Left lung (tissue), 10 donors: ENCODE data around the gene LSM3. TPM values are rescaled to one million over a fixed set of nuclear protein-coding genes. Genes with fewer than 3 reads are reported as not detected.

Experiments
- ATAC-seq: fragments of 200-7000 bp; cut with Tn5 transposase; one replicate; pipeline ENCODE4 v1.9.1; 2020; ENCODE audit warnings: moderate library complexity
- DNase-seq, 4 donors: peaks; one replicate each; pipeline ENCODE4 v3.0.0-alpha.2; 2013 to 2020
- H3K27ac ChIP-seq, 2 donors: fragments of 200-600 bp; sonication (generic) in 1 of 2; one replicate each; pipeline versions ENCODE4 v1.5.0 to v1.8.0; 2020 to 2021
- H3K27me3 ChIP-seq, 2 donors: fragments of 200-600 bp; sonication (generic) in 1 of 2; one replicate each; pipeline versions ENCODE4 v1.5.0 to v1.8.0; 2020 to 2021
- H3K36me3 ChIP-seq, 2 donors: fragments of 200-600 bp; sonication (generic) in 1 of 2; one replicate each; pipeline versions ENCODE4 v1.5.0 to v1.8.0; 2020 to 2021
- H3K4me1 ChIP-seq, 2 donors: fragments of 200-600 bp; one replicate each; pipeline ENCODE4 v1.8.0; 2021
- H3K4me3 ChIP-seq, 2 donors: fragments of 200-600 bp; sonication (generic) in 1 of 2; one replicate each; pipeline versions ENCODE4 v1.5.0 to v1.8.0; 2020 to 2021; ENCODE audit warnings: mild to moderate bottlenecking in 1 of 2
- H3K9me3 ChIP-seq, 2 donors: fragments of 200-600 bp; sonication (generic) in 1 of 2; one replicate each; pipeline versions ENCODE4 v1.5.0 to v1.8.0; 2020 to 2021
- intact Hi-C, 2 donors: fragments of 100-400 bp; cut with DNase I; formaldehyde crosslinking; loops; one replicate each; pipeline versions ENCODE4 v1.11.2 to v1.14.2; 2022
- polyA plus RNA-seq, 6 donors: library from polyadenylated mRNA; unstranded; fragments of 120-200 nt; gene quantifications; one replicate each; pipeline ENCODE4 v1.2.1, GENCODE V29; 2013; ENCODE audit not compliant: insufficient read length in 6 of 6
- total RNA-seq, 2 donors: library from RNA; stranded (reverse); fragmentation: NEBNext Ultra II Directional; extraction: Animal tissue kit (Norgen Biotek cat#: 25700); gene quantifications; one replicate each; pipeline ENCODE4 v1.2.1, GENCODE V29; 2021
- TF ChIP-seq, protein P1 (sequence below), 2 donors: fragments of 200-600 bp; sonication (generic) in 1 of 2; IDR thresholded peaks; one replicate each; pipeline versions ENCODE4 v1.5.0 to v1.8.0; 2021; ENCODE audit warnings: antibody characterized with exemption in 2 of 2
- donor health status: DM: no; HTN: yes; CAD: no.
- donor health status: DM: no; HTN: no; CAD: no.

Gene LSM3
- total and polyA plus RNA-seq, 8 donors = 10.6 to 16.5 (median 15.2) TPM

DNA sequence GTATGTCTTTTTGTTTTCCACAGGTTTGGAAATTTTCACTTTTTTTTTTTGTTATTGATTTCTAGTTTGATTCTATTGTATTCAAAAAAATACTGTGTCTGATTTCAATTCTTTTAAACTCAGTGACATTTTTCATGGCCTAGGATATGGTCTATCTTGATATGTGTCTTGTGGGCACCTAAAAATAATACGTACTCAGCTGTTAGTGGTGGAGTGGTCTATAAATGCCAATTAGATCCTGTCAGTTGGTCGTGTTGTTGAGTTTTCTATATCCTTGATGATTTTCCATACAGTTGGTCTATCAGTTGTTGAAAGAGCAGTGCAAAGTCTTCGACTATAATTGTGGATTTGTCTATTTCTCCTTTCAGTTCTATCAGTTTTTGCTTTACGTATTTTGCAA lies 61.7 kb downstream of the LSM3 start:
- ATAC-seq (no peak), DNase-seq (no peak)
- H3K36me3 ChIP-seq = no peaks in the 10 kb centered on the region
- TF ChIP-seq, protein P1, sequence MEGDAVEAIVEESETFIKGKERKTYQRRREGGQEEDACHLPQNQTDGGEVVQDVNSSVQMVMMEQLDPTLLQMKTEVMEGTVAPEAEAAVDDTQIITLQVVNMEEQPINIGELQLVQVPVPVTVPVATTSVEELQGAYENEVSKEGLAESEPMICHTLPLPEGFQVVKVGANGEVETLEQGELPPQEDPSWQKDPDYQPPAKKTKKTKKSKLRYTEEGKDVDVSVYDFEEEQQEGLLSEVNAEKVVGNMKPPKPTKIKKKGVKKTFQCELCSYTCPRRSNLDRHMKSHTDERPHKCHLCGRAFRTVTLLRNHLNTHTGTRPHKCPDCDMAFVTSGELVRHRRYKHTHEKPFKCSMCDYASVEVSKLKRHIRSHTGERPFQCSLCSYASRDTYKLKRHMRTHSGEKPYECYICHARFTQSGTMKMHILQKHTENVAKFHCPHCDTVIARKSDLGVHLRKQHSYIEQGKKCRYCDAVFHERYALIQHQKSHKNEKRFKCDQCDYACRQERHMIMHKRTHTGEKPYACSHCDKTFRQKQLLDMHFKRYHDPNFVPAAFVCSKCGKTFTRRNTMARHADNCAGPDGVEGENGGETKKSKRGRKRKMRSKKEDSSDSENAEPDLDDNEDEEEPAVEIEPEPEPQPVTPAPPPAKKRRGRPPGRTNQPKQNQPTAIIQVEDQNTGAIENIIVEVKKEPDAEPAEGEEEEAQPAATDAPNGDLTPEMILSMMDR (IDR thresholded peaks at IDR 0.05) = no peak
- intact Hi-C loops = no loop called here
- H3K9me3 ChIP-seq = no peaks in the 10 kb centered on the region
- H3K4me1 ChIP-seq = peaks cover 0 to 6% of the 10 kb centered on the region in 2 donors
- H3K27ac ChIP-seq = no peak overlapping the region
- no peaks in the 10 kb centered on the region for H3K27me3 ChIP-seq
- no peak overlapping the region for H3K4me3 ChIP-seq

- Histone ChIP-seq H3K4me1 (no peaks in the 10 kb centered on the region), H3K27ac (no peak overlapping the region), H3K9me3 (no peaks in the 10 kb centered on the region), H3K4me3 (no peak overlapping the region), H3K27me3 (no peaks in the 10 kb centered on the region), H3K36me3 (no peaks in the 10 kb centered on the region)
- TF ChIP-seq, protein P1 (IDR thresholded peaks at IDR 0.05) = no peak
- intact Hi-C loops = no loop called here
- ATAC-seq (no peak), DNase-seq (no peak)
Measured at GRCh38 chr3:14241716-14242115, 63.1 kb downstream of the LSM3 start.

DNA sequence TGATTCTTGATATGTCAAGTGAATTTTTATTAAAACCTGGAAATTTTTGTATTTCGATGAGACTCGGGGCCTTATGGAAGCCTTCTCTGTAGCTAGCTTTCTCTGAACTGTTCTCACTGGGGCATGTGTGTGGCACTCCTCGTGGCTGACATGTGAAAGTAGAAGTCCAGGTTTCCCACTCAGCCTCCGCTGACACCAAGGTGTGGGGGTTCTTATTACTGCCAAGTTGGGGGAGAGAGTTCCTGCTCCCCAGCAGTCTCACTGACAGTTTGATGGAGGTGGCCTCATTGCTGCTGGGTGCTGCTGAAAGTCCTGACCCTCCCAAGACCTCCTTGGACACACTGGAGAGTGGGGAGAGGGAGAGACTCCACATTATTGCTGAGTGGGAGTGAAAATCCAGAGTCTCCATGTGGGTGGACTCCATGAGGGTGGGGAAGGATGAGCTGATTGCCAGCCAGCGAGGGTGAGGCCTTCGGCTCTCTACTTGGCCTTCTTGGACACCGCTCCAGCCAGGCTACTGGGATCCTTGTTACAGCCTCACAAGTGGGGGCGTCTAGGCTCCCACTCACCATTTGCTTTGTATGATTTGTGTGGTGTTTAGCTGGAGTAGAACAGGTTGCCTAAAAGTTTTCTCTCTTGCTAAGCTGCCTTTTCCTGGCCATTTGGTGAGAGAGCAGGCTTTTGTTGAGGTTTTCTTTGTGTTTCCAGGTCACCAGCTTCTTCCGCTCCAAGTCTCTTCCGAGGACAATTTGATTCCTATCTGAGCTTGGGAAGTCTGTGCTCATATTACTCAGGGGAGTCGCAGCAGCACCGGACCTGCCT lies 64.1 kb downstream of the LSM3 start:
- no peaks in the 10 kb centered on the region for H3K4me1 ChIP-seq
- TF ChIP-seq, protein P1 (IDR thresholded peaks at IDR 0.05) = no peak
- no peak for ATAC-seq
- no peaks in the 10 kb centered on the region for H3K36me3 ChIP-seq
- H3K4me3 ChIP-seq = no peak overlapping the region
- no peak for DNase-seq
- H3K9me3 ChIP-seq = no peaks in the 10 kb centered on the region
- H3K27ac ChIP-seq = no peak overlapping the region
- intact Hi-C loops = no loop called here
- no peaks in the 10 kb centered on the region for H3K27me3 ChIP-seq

DNA sequence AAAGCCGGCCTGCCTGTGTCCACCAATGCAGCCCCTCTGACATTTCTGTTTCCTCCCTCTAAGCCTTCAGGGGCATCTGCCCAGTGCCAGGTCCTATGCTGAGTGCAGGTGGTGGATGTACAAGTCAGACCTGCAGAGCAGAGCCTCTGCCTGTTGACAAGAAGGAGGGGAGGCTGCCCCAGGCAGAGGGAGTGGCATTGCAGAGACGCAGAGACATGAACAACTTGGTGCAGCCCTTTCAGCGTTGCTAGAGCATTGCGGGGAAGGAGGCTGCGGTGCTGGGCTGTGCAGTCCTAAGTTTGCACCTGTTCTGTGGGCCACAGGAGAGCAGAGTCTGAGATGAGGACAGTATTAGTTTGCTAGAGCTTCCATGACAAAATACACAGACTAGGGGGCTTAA lies 65.2 kb downstream of the LSM3 start:
- H3K4me1 ChIP-seq = no peaks in the 10 kb centered on the region
- DNase-seq = no peak
- no peak overlapping the region for H3K27ac ChIP-seq
- no peak for ATAC-seq
- H3K4me3 ChIP-seq = no peak overlapping the region
- intact Hi-C loops = no loop called here
- TF ChIP-seq, protein P1 (IDR thresholded peaks at IDR 0.05) = no peak
- H3K36me3 ChIP-seq = no peaks in the 10 kb centered on the region
- H3K9me3 ChIP-seq = no peaks in the 10 kb centered on the region
- H3K27me3 ChIP-seq = no peaks in the 10 kb centered on the region

- ATAC-seq (no peak), DNase-seq (no peak)
- Histone ChIP-seq H3K27ac (no peak overlapping the region), H3K4me3 (no peak overlapping the region), H3K4me1 (no peaks in the 10 kb centered on the region), H3K27me3 (no peaks in the 10 kb centered on the region), H3K36me3 (no peaks in the 10 kb centered on the region), H3K9me3 (no peaks in the 10 kb centered on the region)
- TF ChIP-seq, protein P1 (IDR thresholded peaks at IDR 0.05) = no peak
- intact Hi-C loops = no loop called here
Measured at GRCh38 chr3:14244521-14245247, 66.1 kb downstream of the LSM3 start.
